NCI-H1105 (cell line): ENCODE measurements around the gene IGSF1.
"Not testable (repeated sequence)": the region's sequence is repeated elsewhere in the genome, so short reads cannot be mapped to it uniquely, and the experiment has no call there.

Experiments used
- DNase-seq: peaks from one replicate; lab custom pipeline; 2025; lab: John Stamatoyannopoulos, UW

The IGSF1 gene

GRCh38 chrX:131271826-131272225 is 17.3 kb downstream of the IGSF1 start:
- no peak for DNase-seq

GRCh38 chrX:131271274-131271673 is 17.8 kb downstream of the IGSF1 start:
- DNase-seq = no peak

DNA sequence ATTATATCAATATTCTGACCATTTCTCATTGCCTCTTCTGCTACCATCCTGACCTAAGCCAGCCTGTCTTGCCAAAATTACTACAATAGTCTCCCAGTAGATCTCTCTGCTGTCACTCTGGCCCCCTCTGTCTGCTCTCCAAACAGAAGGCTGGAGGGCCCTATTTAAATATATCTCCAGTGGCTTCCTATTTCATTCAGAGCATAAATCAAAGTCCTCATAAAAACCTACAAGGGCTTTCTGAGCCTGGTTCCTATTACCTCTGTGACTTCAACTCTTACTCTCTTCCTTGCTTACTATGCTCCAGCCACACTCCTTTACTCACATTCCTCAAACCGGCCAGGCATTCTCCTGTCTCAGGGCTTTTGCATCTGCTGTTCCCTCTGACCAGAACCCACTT is 19.0 kb downstream of the IGSF1 start:
- no peak for DNase-seq

DNA sequence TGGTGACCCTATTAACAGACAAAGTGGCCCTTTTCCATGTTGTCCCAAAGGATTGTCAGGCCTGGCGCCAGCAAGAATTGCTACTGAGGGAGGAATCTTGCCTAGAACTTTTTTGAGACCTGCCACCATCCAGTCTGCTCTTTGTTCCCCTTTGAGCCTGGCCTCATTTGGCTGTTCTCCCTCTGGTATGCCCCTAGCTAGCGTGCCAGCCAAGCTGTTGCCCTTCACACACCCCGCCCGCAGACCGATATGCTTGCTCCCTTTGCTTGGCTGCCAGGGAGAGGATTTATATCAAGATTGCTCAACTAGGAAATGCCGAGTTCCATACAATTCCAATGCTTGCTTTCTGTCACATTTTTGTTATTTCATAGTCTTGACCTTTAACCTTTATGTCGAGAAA is 24.4 kb downstream of the IGSF1 start:
- DNase-seq = no peak

GRCh38 chrX:131264053-131264452 is 25.1 kb downstream of the IGSF1 start:
- no peak for DNase-seq

DNA sequence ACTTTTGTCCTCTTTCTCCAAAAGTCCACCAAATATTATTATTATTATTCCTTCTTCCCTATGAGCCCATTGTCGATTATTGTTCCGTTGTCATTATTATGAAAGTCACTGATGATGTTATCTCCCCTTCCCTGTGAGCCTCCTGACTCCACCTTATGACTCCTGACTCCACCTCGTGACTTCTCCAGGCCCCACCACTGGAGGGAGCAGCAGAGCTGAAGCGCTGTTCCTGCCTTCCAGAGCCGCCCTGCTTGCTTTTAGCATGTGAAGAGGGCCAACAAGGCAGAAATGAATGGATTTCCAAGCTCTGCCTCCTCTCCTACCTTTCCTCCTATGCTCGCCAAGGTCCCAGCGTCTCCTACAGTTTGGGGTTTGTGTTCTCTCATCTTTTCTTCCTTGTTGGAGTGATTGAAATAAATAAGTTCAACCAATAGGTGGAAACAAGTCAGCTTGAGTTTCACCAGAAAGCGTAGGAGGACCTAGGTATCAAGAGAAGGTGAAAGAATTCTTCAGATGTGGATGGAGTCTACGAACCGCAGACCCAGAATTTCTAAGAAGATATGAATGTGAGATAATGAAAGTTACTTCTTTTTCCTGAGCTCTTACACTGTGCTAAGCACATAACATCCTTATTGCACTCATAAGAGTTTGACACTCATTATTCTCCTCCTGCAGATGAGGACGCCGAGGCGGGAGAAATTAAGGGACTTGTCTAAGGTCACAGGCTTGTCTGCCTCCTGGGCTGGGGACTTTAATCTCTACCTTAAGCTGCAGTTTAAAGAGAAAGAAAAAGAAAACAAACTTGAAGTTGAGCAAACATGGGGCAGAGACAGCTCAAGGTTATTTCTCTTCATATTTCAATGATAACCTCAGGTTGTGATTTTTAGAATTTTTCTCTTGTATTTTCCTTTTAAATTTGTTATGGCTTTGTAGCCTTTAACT is 26.1 kb downstream of the IGSF1 start:
- no peak for DNase-seq

- no peak for DNase-seq
Measured at GRCh38 chrX:131262200-131262599, 26.9 kb downstream of the IGSF1 start.

DNA sequence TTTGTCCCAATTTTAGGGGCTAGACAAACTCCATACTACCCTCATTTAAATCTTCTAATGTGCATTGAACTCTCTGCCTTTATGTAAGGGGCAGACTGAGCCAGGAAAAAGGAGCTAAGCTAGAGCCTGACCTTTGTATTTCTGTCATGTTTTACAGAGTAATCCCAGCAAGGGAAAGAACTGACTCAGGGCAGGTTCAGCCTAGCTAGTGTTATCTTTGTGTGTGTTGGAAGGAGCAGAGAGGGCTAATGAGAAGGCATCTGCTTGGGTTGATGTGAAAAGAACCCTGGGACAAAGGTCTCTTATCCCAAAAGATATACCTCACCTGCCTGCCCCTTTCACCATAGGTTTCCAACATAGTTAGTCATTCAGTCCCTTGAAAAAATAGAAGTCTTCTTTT is 31.7 kb downstream of the IGSF1 start:
- no peak for DNase-seq

DNA sequence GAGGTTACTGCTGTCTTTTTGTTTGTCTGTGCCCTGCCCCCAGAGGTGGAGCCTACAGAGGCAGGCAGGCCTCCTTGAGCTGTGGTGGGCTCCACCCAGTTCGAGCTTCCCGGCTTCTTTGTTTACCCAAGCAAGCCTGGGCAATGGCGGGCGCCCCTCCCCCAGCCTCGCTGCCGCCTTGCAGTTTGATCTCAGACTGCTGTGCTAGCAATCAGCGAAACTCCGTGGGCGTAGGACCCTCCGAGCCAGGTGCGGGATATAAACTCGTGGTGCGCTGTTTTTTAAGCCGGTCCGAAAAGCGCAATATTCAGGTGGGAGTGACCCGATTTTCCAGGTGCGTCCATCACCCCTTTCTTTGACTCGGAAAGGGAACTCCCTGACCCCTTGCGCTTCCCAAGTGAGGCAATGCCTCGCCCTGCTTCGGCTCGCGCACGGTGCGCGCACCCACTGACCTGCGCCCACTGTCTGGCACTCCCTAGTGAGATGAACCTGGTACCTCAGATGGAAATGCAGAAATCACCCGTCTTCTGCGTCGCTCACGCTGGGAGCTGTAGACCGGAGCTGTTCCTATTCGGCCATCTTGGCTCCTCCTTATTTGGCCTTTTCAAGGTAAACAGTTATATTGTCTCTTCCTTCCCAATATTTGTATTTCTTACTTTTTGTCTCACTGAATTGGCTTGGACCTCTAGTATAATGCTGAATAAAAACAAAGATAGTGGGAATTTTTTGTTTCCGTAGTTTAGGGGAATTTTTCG is 37.9 kb downstream of the IGSF1 start:
- not testable (repeated sequence) for DNase-seq

DNA sequence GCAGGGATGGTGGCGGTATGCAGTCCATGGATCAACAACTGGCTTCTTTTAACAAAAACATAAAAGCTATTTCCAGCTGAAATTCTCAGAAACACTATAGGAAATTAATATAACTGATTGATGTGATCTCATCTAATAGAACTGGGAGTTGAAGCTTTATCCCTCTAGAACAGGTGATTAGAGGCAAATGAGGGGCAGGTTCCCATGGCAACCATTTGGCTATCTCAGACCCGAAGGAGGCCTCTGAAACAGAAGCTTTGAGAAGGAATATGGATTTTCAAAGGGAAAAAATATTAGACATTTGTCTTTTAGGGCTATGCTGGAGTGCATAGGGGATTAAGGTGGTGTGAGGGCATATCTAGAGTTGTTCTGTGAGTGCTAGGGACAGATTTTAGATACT is 50.0 kb downstream of the IGSF1 start:
- no peak for DNase-seq

DNA sequence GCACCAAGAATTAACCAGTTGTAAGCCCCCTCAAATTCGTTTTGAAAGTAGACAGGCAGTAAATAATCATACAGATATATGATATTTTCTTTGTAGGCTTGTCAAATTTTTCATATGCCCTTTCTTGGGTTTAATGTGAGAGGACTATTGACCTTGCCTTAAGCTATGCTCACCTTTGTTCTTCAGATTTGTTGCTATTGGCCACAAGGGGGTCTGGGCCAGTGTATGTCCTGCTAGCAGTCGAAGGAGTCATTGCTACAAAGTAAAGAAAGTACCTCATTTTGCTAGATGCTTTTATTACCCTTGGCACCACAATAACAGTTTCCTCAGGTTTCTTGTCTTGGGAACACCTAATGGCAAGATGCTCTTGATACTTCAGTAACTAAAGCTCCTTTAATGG is 51.7 kb downstream of the IGSF1 start:
- no peak for DNase-seq

GRCh38 chrX:131235768-131236545 is 53.1 kb downstream of the IGSF1 start:
- DNase-seq = no peak

- no peak for DNase-seq
Measured at GRCh38 chrX:131227608-131228007, 61.5 kb downstream of the IGSF1 start.

GRCh38 chrX:131226591-131226990 is 62.5 kb downstream of the IGSF1 start:
- no peak for DNase-seq

GRCh38 chrX:131225078-131225477 is 64.0 kb downstream of the IGSF1 start:
- DNase-seq = no peak
